ENCODE data around the gene TMEM181. TPM values are rescaled to one million over a fixed set of nuclear protein-coding genes. Genes with fewer than 3 reads are reported as not detected.

Gene TMEM181
- total and polyA plus RNA-seq, 2 of the 13 experiments (the other 11 are each of a cell fraction or from before 2014, with no cell fraction given): 59.1 to 108 TPM

GRCh38 chr6:158643836-158644230, 83.9 kb downstream of the TMEM181 start (continued):
- TF ChIP-seq ZHX2 (IDR thresholded peaks at IDR 0.05; ENCODE audit: low read depth) (0 out of 2 replicates have a peak, but pooled peaks have one; percentile 9), ZHX2 (CRISPR knock-in tag; IDR thresholded peaks at IDR 0.05; ENCODE audit: borderline replicate concordance) (no peak), FLYWCH1 (CRISPR knock-in tag; IDR thresholded peaks at IDR 0.05) (0 out of 2 replicates have a peak, but pooled peaks have one; percentile 32), PAWR (CRISPR knock-in tag; IDR thresholded peaks at IDR 0.05; ENCODE audit: borderline replicate concordance) (no peak), ARNT2 (CRISPR knock-in tag; IDR thresholded peaks at IDR 0.05; ENCODE audit: low read depth) (no peak), REPIN1 (CRISPR knock-in tag; IDR thresholded peaks at IDR 0.05; ENCODE audit: borderline replicate concordance, low read depth) (peak; percentile 16; the same call in 1 of the 2 replicates), ZSCAN5A (CRISPR knock-in tag; IDR thresholded peaks at IDR 0.05; ENCODE audit: borderline replicate concordance) (peak; percentile 4; the same call in 1 of the 2 replicates), ZNF761 (CRISPR knock-in tag; conservative IDR thresholded peaks at IDR 0.05) (0 out of 2 replicates have a peak, but pooled peaks have one; percentile 18), ZNF20 (CRISPR knock-in tag; IDR thresholded peaks at IDR 0.05) (0 out of 2 replicates have a peak, but pooled peaks have one; percentile 36), NBN (conservative IDR thresholded peaks at IDR 0.05) (no peak), BRF2 (CRISPR knock-in tag; IDR thresholded peaks at IDR 0.05) (0 out of 2 replicates have a peak, but pooled peaks have one; percentile 28), ZXDC (CRISPR knock-in tag; IDR thresholded peaks at IDR 0.05) (0 out of 2 replicates have a peak, but pooled peaks have one; percentile 6), ZUFSP (CRISPR knock-in tag; IDR thresholded peaks at IDR 0.05; ENCODE audit: borderline replicate concordance) (no peak), ZNF343 (CRISPR knock-in tag; IDR thresholded peaks at IDR 0.05) (peak; percentile 10; the same call in 1 of the 2 replicates), SP4 (CRISPR knock-in tag; IDR thresholded peaks at IDR 0.05) (peak; percentile 3; the same call in 1 of the 2 replicates)

Measured in HepG2 (cell line).